HUES6 (cell line): ENCODE data around the gene IL5RA.

Source experiments
- H3K27ac ChIP-seq: 2 replicates; pipeline ENCODE4 v1.7.0; 2013; ENCODE audit warnings: low read depth, mild to moderate bottlenecking, low read length, inconsistent platforms
- H3K27me3 ChIP-seq: 2 replicates; pipeline ENCODE4 v1.6.1; 2013; ENCODE audit warnings: low read length; ENCODE audit not compliant: control insufficient read depth, insufficient read depth
- H3K36me3 ChIP-seq: 2 replicates; pipeline ENCODE4 v1.6.1; 2013; ENCODE audit warnings: low read length; ENCODE audit not compliant: control insufficient read depth, insufficient read depth
- H3K4me1 ChIP-seq: 2 replicates; pipeline ENCODE4 v1.6.1; 2013; ENCODE audit warnings: low read length; ENCODE audit not compliant: control insufficient read depth, insufficient read depth
- H3K4me3 ChIP-seq: 2 replicates; pipeline ENCODE4 v1.5.1; 2013; ENCODE audit warnings: low read depth, low read length
- H3K9ac ChIP-seq: one replicate; pipeline ENCODE4 v1.6.1; 2013; ENCODE audit warnings: mild to moderate bottlenecking, low read length
- H3K9me3 ChIP-seq: 2 replicates; pipeline ENCODE4 v1.6.1; 2013; ENCODE audit warnings: low read depth, low read length; ENCODE audit not compliant: control insufficient read depth, insufficient read depth

IL5RA gene

DNA sequence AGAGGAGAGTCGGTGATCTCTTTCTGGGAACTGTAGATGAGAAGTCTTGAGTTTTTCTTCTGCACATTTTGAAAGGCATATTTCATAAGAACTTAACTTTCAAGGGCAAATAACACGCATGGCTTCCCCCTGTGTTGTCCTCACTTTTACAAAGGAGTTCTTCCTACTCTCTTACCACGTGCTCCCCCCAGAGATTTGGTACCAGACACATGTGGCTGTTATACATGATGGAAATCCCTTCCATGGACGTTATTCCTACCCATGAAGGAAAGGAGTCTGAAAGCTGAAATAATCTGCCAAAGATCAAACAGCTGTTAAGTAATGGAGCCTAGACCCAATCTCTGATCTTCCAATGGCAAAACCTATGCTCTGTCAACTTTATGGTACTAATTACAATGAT lies 4.4 kb downstream of the IL5RA start:
- no peak overlapping the region for H3K27ac ChIP-seq

DNA sequence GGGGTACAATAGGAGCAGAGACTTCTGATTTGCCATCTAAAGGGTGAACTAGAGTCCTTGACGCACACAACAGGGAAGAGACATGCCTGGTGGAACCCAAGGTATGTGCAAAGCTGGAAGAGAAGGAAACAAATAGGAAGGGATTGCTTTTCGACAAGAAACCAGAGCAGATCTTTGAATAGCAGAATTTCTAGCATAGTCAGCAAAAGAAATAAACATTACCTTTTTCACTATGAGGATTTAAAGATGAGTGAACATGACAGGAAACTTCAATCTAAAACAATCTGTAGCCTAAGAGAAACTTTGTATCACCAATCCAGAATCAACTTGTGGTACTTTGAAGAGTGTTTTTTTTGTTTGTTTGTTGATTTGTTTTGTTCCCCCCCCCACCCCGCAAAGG lies 4.9 kb downstream of the IL5RA start:
- peaks cover 9% of the 10 kb centered on the region for H3K4me1 ChIP-seq
- H3K4me3 ChIP-seq, result no peak overlapping the region
- H3K9me3 ChIP-seq, result no peaks in the 10 kb centered on the region
- no peaks in the 10 kb centered on the region for H3K36me3 ChIP-seq
- no peak overlapping the region for H3K27ac ChIP-seq
- H3K27me3 ChIP-seq, result no peaks in the 10 kb centered on the region
- H3K9ac ChIP-seq, result no peak overlapping the region

More for the DNA sequence above, 4.4 kb downstream of the IL5RA start:
- Histone ChIP-seq H3K36me3 (no peaks in the 10 kb centered on the region), H3K9me3 (no peaks in the 10 kb centered on the region), H3K9ac (no peak overlapping the region), H3K27me3 (no peaks in the 10 kb centered on the region), H3K4me1 (peaks cover 14% of the 10 kb centered on the region), H3K4me3 (no peak overlapping the region)

DNA sequence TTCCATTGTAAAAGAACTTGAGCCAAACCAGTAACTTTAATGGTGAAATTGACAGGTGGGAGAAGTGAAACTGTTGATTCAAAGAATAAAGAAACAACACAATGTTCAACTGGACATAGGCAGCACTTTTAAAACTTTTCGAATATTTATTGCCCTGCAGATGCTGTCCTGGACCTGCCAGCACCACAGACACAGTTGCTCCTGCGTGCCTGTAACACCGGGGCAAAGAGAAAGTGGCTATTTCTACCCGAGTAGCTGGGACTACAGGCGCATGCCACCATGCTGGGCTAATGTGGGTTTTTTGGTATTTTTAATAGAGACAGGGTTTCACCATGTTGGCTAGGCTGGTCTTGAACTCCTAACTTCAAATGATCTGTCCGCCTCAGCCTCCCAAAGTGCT lies 7.4 kb downstream of the IL5RA start:
- Histone ChIP-seq H3K4me3 (no peak overlapping the region), H3K36me3 (no peaks in the 10 kb centered on the region), H3K4me1 (no peaks in the 10 kb centered on the region), H3K9me3 (no peaks in the 10 kb centered on the region), H3K27me3 (no peaks in the 10 kb centered on the region), H3K9ac (no peak overlapping the region), H3K27ac (no peak overlapping the region)

DNA sequence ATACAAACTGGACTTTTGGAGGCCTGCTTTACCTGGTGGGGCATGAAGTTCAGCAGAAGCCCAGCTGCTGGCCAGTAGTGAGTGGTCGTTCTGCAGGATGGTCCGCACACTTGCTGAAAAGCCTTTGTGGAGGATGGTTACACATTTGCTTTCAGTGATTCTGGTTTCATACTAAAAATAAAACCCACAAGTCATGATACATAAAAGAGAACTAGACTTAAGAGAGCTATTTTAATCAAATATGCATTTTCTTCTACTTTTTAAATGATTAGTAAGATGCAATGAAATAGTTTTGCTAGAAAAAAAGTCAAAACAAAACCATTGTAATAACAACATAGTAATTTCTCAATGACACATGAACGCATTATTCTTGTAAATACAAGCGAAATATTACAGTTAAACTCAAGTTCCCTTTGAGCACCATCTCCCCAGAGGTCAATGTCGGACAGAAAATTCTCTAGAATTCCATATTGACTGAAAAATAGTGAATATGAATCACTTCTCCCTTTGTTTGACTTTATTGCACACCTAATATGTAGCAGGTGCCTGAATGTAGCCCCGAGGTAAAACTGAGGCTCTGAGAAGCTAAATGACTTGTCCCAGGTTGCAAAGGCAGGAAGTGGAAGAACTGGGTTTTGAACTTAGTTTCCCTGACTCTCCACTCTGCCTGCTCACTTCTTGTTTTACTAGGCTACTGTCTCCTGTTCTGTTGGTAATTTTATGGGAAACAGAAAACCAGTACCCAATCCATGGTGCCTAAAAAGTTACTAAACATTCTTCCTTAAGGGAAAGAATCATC lies 8.3 kb downstream of the IL5RA start:
- Histone ChIP-seq H3K27me3 (no peaks in the 10 kb centered on the region), H3K27ac (no peak overlapping the region), H3K9ac (no peak overlapping the region), H3K4me1 (no peaks in the 10 kb centered on the region), H3K9me3 (no peaks in the 10 kb centered on the region), H3K4me3 (no peak overlapping the region), H3K36me3 (no peaks in the 10 kb centered on the region)

DNA sequence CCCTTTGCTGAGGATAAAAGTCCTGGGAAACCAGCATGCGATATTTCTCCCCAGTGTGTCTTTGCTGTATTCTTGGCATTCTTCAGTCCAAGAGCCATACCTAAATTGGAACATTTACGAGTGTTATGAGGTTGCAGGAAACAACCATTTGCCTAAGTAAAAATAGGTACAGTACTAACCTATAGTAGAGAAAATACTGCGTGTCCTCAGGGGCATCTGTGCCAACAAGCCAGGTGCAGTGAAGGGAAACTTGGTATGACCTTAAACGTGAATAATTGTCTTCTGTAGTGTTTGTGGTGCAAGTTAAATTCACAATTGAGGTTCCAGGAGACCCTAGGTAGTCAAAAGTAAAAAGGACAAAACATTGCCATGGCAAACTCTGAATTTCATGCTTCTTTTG lies 12.2 kb downstream of the IL5RA start:
- no peaks in the 10 kb centered on the region for H3K36me3 ChIP-seq
- H3K9ac ChIP-seq, result no peak overlapping the region
- no peaks in the 10 kb centered on the region for H3K4me1 ChIP-seq
- no peak overlapping the region for H3K27ac ChIP-seq
- no peaks in the 10 kb centered on the region for H3K9me3 ChIP-seq
- no peaks in the 10 kb centered on the region for H3K27me3 ChIP-seq
- H3K4me3 ChIP-seq, result no peak overlapping the region

DNA sequence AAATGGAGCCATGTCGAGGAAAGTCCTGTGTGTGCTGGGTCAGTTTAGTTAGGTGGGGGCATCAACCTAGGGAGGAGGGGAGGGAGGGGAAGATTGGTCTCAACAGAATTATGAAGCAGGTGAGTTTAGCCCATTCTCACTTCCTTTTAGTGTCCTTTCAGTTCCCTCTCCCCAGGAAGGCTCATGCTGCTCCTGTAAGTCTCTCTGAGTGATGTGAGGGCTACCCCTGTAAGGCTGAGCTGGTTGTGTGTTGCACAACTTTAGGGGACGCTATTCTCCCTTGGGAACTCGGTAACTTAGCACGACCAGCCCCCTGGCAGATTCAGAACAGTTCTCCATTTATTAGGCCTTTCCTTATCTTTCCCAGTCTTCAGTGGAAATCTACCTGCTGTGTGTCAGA lies 21.2 kb downstream of the IL5RA start:
- H3K36me3 ChIP-seq, result no peaks in the 10 kb centered on the region
- H3K27me3 ChIP-seq, result no peaks in the 10 kb centered on the region
- H3K27ac ChIP-seq, result no peak overlapping the region
- H3K4me3 ChIP-seq, result no peak overlapping the region
- no peaks in the 10 kb centered on the region for H3K9me3 ChIP-seq
- H3K9ac ChIP-seq, result no peak overlapping the region
- H3K4me1 ChIP-seq, result no peaks in the 10 kb centered on the region

DNA sequence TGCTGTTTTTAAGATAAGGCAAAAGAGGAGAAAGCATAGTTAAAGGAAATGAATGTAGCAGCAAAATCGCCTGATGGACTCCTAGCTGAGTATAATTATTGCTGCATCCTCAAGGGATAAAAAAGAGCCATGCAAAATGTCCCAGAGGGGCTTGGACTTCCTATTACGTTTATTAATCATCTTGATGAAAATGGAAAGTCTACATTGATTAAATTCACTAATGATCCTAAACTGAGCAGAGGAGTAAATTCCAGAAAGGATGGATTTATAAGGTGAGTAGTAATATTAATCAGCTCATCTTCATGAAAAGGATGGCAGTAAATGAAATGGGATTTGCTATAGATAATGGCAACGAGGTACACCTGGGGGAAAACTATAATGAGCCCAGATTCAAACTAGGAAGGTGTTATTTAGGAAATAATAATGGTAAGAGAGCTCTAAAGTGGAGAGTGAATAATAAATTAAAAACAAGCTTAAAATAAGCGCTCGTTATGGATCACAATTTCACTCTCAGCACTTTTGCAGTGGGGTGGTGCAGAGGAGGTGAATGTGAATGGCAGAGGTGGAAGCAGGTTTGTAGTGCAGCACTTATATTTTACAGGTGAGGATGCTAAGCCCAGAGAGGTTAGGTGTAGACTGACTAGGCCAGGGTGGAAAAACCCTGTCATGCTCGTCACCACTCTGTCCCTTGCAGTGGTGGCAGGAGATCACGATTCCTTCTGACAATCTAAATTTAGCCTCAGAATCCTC lies 22.3 kb downstream of the IL5RA start:
- Histone ChIP-seq H3K36me3 (no peaks in the 10 kb centered on the region), H3K27me3 (no peaks in the 10 kb centered on the region), H3K4me3 (no peak overlapping the region), H3K27ac (no peak overlapping the region), H3K9ac (no peak overlapping the region), H3K4me1 (no peaks in the 10 kb centered on the region), H3K9me3 (no peaks in the 10 kb centered on the region)

DNA sequence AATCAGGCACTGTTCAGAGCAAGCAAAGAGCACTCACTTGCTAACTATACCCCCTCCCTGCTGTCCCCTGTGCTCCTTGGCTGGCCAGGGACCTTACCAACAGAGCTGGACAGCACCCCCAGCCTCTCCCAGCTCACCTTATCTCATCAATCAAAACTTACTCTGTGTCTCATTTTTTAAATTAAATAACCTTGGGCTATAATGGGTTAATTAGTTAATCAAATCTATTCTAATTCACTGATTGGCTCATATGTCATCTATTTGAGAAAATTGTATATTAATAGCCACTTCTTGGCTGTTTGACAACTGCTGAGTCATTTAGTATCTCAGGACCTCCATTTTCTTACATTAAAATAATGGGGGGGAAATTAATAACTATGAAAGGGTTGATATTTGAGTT lies 22.9 kb downstream of the IL5RA start:
- no peaks in the 10 kb centered on the region for H3K27me3 ChIP-seq
- H3K36me3 ChIP-seq, result no peaks in the 10 kb centered on the region
- no peak overlapping the region for H3K27ac ChIP-seq
- no peak overlapping the region for H3K9ac ChIP-seq
- no peak overlapping the region for H3K4me3 ChIP-seq
- no peaks in the 10 kb centered on the region for H3K9me3 ChIP-seq
- no peaks in the 10 kb centered on the region for H3K4me1 ChIP-seq

DNA sequence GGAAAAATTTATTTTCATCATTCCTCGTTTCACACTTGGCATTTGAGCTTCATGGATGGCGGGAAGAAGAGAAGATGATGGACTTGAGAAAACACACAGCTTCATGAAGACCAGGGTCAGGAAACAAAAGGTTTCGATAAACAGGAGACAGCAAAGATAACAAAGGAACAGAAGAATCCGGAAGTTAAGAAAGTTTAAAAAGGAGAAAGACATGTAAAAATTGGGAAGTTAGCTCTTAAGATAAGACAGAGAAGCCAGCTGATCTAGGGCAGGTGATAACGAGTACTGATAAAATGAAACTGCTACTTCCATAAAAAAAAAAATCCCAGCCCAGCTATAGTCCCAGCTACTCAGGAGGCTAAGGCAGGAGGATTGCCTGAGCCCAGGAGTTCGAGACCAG lies 23.9 kb downstream of the IL5RA start:
- no peak overlapping the region for H3K9ac ChIP-seq
- H3K36me3 ChIP-seq, result no peaks in the 10 kb centered on the region

DNA sequence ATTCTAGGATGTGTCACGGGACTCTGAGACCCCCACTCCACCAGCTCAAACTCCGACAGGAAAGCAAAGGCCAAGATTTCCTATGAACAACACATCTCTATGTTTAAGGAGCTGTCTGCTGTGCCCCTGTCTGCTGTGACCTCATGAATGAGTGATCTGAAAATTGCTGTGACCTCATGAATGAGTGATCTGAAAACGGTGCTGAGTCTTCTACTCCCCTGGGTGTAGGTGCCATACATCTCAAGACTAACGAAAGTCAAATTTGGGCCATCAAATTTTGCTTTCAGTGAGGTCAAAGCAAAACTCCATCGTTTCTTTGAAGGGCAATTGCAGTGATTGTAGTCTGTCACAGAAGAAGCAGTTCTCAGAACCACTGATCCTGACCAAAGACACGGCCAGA lies 24.4 kb downstream of the IL5RA start:
- Histone ChIP-seq H3K4me3 (no peak overlapping the region), H3K27ac (no peak overlapping the region), H3K27me3 (no peaks in the 10 kb centered on the region), H3K9me3 (no peaks in the 10 kb centered on the region), H3K36me3 (no peaks in the 10 kb centered on the region), H3K9ac (no peak overlapping the region), H3K4me1 (peaks cover 3% of the 10 kb centered on the region; the same call in 1 of the 2 replicates)

More for the DNA sequence above, 23.9 kb downstream of the IL5RA start:
- Histone ChIP-seq H3K9me3 (no peaks in the 10 kb centered on the region), H3K4me1 (no peaks in the 10 kb centered on the region), H3K27ac (no peak overlapping the region), H3K4me3 (no peak overlapping the region), H3K27me3 (no peaks in the 10 kb centered on the region)

DNA sequence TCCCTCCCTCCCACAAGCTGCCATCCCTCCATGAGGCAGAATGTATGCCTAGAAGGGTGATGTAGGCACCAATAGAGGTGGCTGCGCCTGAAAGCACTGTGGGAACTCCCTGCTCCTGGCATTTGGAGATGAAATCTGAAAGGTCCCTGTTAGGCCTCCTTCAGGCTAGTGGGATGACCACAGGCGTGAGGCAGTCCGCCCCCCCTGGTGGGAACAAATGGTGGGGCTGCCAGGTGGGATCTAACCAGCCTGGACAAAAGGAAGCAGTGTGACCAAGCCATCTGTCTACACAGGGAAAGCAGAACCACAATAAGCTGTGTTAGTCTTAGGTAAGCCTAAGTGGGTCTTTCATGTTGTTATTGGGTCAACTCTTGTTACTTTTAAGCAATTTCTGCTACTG lies 25.3 kb downstream of the IL5RA start:
- Histone ChIP-seq H3K27me3 (no peaks in the 10 kb centered on the region), H3K9me3 (no peaks in the 10 kb centered on the region), H3K27ac (no peak overlapping the region), H3K4me3 (no peak overlapping the region), H3K4me1 (peaks cover 7% of the 10 kb centered on the region; the same call in 1 of the 2 replicates), H3K9ac (no peak overlapping the region), H3K36me3 (no peaks in the 10 kb centered on the region)
